Gastroesophageal sphincter (tissue), 3 donors: ENCODE results near the gene TRPC4AP.

ENCODE experiments used
- EP300 ChIP-seq: sonication (generic); formaldehyde crosslinking; IDR thresholded peaks from one replicate; pipeline ENCODE4 v1.6.1; 2017; ENCODE audit warnings: antibody characterized with exemption, mild to moderate bottlenecking
- POLR2A ChIP-seq, 2 donors: fragments of 450-650 bp; IDR thresholded peaks; one replicate each; pipeline ENCODE4 v1.6.1; 2017; ENCODE audit warnings: antibody characterized with exemption in 2 of 2, mild to moderate bottlenecking in 2 of 2, moderate library complexity in 1 of 2
- POLR2AphosphoS5 ChIP-seq: sonication (generic); formaldehyde crosslinking; IDR thresholded peaks from one replicate; pipeline ENCODE4 v1.6.1; 2017; ENCODE audit warnings: antibody characterized with exemption
- TF ChIP-seq, protein P1 (sequence below), 4 experiments: fragments of 200-600 bp in 2 of 4; fragments of 450-650 bp in 2 of 4; sonication (generic) in 1 of 4; IDR thresholded peaks; one replicate each; pipeline ENCODE4 v1.5.1; 2017 to 2019; ENCODE audit warnings: antibody characterized with exemption in 4 of 4, mild to moderate bottlenecking in 2 of 4, moderate library complexity in 2 of 4

GRCh38 chr20:35129647-35130069 is 37.1 kb upstream of the TRPC4AP start:
- TF ChIP-seq, protein P1, sequence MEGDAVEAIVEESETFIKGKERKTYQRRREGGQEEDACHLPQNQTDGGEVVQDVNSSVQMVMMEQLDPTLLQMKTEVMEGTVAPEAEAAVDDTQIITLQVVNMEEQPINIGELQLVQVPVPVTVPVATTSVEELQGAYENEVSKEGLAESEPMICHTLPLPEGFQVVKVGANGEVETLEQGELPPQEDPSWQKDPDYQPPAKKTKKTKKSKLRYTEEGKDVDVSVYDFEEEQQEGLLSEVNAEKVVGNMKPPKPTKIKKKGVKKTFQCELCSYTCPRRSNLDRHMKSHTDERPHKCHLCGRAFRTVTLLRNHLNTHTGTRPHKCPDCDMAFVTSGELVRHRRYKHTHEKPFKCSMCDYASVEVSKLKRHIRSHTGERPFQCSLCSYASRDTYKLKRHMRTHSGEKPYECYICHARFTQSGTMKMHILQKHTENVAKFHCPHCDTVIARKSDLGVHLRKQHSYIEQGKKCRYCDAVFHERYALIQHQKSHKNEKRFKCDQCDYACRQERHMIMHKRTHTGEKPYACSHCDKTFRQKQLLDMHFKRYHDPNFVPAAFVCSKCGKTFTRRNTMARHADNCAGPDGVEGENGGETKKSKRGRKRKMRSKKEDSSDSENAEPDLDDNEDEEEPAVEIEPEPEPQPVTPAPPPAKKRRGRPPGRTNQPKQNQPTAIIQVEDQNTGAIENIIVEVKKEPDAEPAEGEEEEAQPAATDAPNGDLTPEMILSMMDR (IDR thresholded peaks at IDR 0.05): no peak
- TF ChIP-seq POLR2AphosphoS5 (no peak), POLR2A (IDR thresholded peaks at IDR 0.05) (no peak), EP300 (no peak)
